ENCODE data around the gene TWNK. TPM values are rescaled to one million over a fixed set of nuclear protein-coding genes. Genes with fewer than 3 reads are reported as not detected.

TWNK gene
- total RNA-seq, 3 donors from 2014 or later, result 3.4 to 7.5 (median 5.3) TPM

DNA sequence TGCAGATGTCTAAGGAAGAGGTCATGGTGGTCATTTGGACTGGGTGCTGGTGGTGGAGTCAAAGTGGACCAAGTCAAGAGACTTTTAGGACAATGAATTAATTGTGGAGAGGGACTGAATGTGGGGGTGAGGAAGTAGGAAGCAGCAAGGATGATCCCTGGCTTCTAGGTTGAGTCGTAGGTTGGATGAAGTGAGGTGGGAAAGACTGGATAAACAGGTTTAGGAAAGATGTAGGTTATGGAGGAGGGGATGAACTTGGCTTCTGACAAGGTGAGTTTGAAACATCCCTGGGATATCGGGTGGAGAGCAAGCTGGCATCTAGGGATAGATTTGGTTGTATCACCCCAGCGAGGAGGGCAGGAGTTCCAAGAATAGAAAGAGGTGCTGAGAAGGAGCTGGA is 10.4 kb upstream of the TWNK start:
- DNase-seq (ENCODE audit: low spot score in 2 of 2), result no peak
- H3K27ac ChIP-seq, result no peak overlapping the region
- no peaks in the 10 kb centered on the region for H3K27me3 ChIP-seq
- intact Hi-C loops (cut with DNase I; ENCODE audit: low total_unique reads), result no loop called here
- peaks cover 5% of the 10 kb centered on the region for H3K36me3 ChIP-seq
- H3K4me1 ChIP-seq, result no peaks in the 10 kb centered on the region
- H3K4me3 ChIP-seq, result no peak overlapping the region
- H3K9me3 ChIP-seq, result no peaks in the 10 kb centered on the region
- no peak for TF ChIP-seq POLR2AphosphoS5 (IDR thresholded peaks at IDR 0.05)
- TF ChIP-seq, protein P1, sequence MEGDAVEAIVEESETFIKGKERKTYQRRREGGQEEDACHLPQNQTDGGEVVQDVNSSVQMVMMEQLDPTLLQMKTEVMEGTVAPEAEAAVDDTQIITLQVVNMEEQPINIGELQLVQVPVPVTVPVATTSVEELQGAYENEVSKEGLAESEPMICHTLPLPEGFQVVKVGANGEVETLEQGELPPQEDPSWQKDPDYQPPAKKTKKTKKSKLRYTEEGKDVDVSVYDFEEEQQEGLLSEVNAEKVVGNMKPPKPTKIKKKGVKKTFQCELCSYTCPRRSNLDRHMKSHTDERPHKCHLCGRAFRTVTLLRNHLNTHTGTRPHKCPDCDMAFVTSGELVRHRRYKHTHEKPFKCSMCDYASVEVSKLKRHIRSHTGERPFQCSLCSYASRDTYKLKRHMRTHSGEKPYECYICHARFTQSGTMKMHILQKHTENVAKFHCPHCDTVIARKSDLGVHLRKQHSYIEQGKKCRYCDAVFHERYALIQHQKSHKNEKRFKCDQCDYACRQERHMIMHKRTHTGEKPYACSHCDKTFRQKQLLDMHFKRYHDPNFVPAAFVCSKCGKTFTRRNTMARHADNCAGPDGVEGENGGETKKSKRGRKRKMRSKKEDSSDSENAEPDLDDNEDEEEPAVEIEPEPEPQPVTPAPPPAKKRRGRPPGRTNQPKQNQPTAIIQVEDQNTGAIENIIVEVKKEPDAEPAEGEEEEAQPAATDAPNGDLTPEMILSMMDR (IDR thresholded peaks at IDR 0.05), result no peak
- TF ChIP-seq POLR2A (IDR thresholded peaks at IDR 0.05), result no peak

- Histone ChIP-seq H3K36me3 (peaks cover 5% of the 10 kb centered on the region), H3K27ac (no peak overlapping the region), H3K27me3 (no peaks in the 10 kb centered on the region), H3K4me1 (no peaks in the 10 kb centered on the region), H3K9me3 (no peaks in the 10 kb centered on the region), H3K4me3 (no peak overlapping the region)
- intact Hi-C loops (cut with DNase I; ENCODE audit: low total_unique reads), result no loop called here
- TF ChIP-seq POLR2AphosphoS5 (IDR thresholded peaks at IDR 0.05), result no peak
- TF ChIP-seq, protein P1 (IDR thresholded peaks at IDR 0.05), result no peak
- TF ChIP-seq POLR2A (IDR thresholded peaks at IDR 0.05), result no peak
- no peak for DNase-seq (ENCODE audit: low spot score in 2 of 2)
These were observed 9.9 kb upstream of the TWNK start for GRCh38 chr10:100977436-100977835.

GRCh38 chr10:100978121-100978900 is 9.0 kb upstream of the TWNK start:
- intact Hi-C loops (cut with DNase I; ENCODE audit: low total_unique reads), result no loop called here
- no peak for TF ChIP-seq POLR2AphosphoS5 (IDR thresholded peaks at IDR 0.05)
- TF ChIP-seq POLR2A (IDR thresholded peaks at IDR 0.05), result no peak
- TF ChIP-seq, protein P1 (IDR thresholded peaks at IDR 0.05), result no peak
- Histone ChIP-seq H3K4me3 (no peak overlapping the region), H3K36me3 (peaks cover 5% of the 10 kb centered on the region), H3K27ac (no peak overlapping the region), H3K9me3 (no peaks in the 10 kb centered on the region), H3K4me1 (no peaks in the 10 kb centered on the region), H3K27me3 (no peaks in the 10 kb centered on the region)
- no peak for DNase-seq (ENCODE audit: low spot score in 2 of 2)

- Histone ChIP-seq H3K36me3 (peaks cover 5% of the 10 kb centered on the region), H3K27ac (no peak overlapping the region), H3K4me1 (no peaks in the 10 kb centered on the region), H3K4me3 (no peak overlapping the region), H3K27me3 (no peaks in the 10 kb centered on the region), H3K9me3 (no peaks in the 10 kb centered on the region)
- TF ChIP-seq, protein P1 (IDR thresholded peaks at IDR 0.05), result no peak
- TF ChIP-seq POLR2AphosphoS5 (IDR thresholded peaks at IDR 0.05), result no peak
- TF ChIP-seq POLR2A (IDR thresholded peaks at IDR 0.05), result no peak
- intact Hi-C loops (cut with DNase I; ENCODE audit: low total_unique reads), result no loop called here
- no peak for DNase-seq (ENCODE audit: low spot score in 2 of 2)
These were observed 8.5 kb upstream of the TWNK start for GRCh38 chr10:100978901-100979195.

DNA sequence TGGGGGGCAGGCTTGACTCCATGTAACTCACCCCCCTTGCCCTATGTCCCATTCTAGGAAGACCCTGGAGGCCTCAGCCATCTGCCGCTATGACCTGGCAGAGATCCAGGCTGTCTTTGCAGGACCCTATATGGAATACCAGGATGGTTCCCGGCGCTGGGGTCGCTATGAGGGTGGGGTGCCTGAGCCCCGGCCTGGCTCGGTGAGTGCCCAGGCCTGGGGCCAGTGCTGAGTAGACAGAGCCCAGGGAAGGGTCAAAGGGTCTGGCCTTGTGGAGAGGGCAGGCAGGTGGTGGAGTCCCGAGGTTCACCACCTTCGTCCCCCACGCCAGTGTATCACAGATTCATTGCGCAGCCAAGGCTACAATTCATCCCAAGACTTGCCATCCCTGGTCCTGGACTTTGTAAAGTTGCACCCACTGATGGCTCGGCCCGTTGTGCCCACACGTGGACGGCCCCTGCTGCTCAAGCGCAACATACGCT is 7.5 kb upstream of the TWNK start:
- no peak for DNase-seq (ENCODE audit: low spot score in 2 of 2)
- TF ChIP-seq, protein P1 (IDR thresholded peaks at IDR 0.05), result no peak
- TF ChIP-seq POLR2A (IDR thresholded peaks at IDR 0.05) (no peak), POLR2AphosphoS5 (IDR thresholded peaks at IDR 0.05) (no peak)
- Histone ChIP-seq H3K9me3 (no peaks in the 10 kb centered on the region), H3K4me3 (no peak overlapping the region), H3K4me1 (no peaks in the 10 kb centered on the region), H3K27me3 (no peaks in the 10 kb centered on the region), H3K36me3 (peaks cover 5% of the 10 kb centered on the region), H3K27ac (no peak overlapping the region)
- intact Hi-C loops (cut with DNase I; ENCODE audit: low total_unique reads), result no loop called here
